Spleen (tissue), 11 donors: Measurements from ENCODE around the gene RPL22L1. TPM values are rescaled to one million over a fixed set of nuclear protein-coding genes. Genes with fewer than 3 reads are reported as not detected.

ENCODE experiments used
- DNase-seq: peaks from one replicate; pipeline ENCODE4 v3.0.0-alpha.2; 2020
- H3K27ac ChIP-seq, 8 donors: fragments of 200-600 bp; sonication (generic) in 7 of 8; 1 replicate in 4 of 8; 2 replicates in 4 of 8; pipeline versions ENCODE4 v1.5.0 to v1.8.0; 2016 to 2021; ENCODE audit warnings: inconsistent platforms in 4 of 8, mild to moderate bottlenecking in 4 of 8, moderate library complexity in 1 of 8
- H3K27me3 ChIP-seq, 7 donors: fragments of 200-600 bp; sonication (generic) in 6 of 7; replicated peaks in 1 of 7; 1 replicate in 4 of 7; 2 replicates in 3 of 7; pipeline versions ENCODE4 v1.5.0 to v1.8.0; 2016 to 2021; ENCODE audit warnings: inconsistent platforms in 3 of 7, mild to moderate bottlenecking in 1 of 7
- H3K36me3 ChIP-seq, 6 donors: fragments of 200-600 bp; sonication (generic) in 5 of 6; 1 replicate in 4 of 6; 2 replicates in 2 of 6; pipeline versions ENCODE4 v1.5.0 to v1.8.0; 2016 to 2021; ENCODE audit warnings: inconsistent platforms in 2 of 6
- H3K4me1 ChIP-seq, 6 donors: fragments of 200-600 bp; sonication (generic) in 5 of 6; 1 replicate in 3 of 6; 2 replicates in 3 of 6; pipeline versions ENCODE4 v1.5.0 to v1.8.0; 2016 to 2021; ENCODE audit warnings: inconsistent platforms in 3 of 6
- H3K4me3 ChIP-seq, 8 donors: fragments of 200-600 bp; sonication (generic) in 7 of 8; 1 replicate in 4 of 8; 2 replicates in 4 of 8; pipeline versions ENCODE4 v1.5.0 to v1.8.0; 2016 to 2021; ENCODE audit warnings: inconsistent platforms in 4 of 8, mild to moderate bottlenecking in 4 of 8, moderate library complexity in 2 of 8
- H3K9me3 ChIP-seq, 8 donors: fragments of 200-600 bp; sonication (generic) in 7 of 8; 1 replicate in 4 of 8; 2 replicates in 4 of 8; pipeline versions ENCODE4 v1.5.0 to v1.8.0; 2016 to 2021; ENCODE audit warnings: inconsistent platforms in 4 of 8
- CTCF ChIP-seq, 11 experiments: fragments of 200-600 bp in 7 of 11; fragments of 450-650 bp in 4 of 11; sonication (generic) in 4 of 11; IDR thresholded peaks in 8 of 11; conservative IDR thresholded peaks in 3 of 11; 1 replicate in 7 of 11; 2 replicates in 4 of 11; pipeline versions ENCODE4 v1.4.0 to v1.8.0; 2016 to 2021; ENCODE audit warnings: antibody characterized with exemption in 11 of 11, inconsistent platforms in 4 of 11, mild to moderate bottlenecking in 1 of 11
- POLR2A ChIP-seq, 3 donors: fragments of 450-650 bp; IDR thresholded peaks; one replicate each; pipeline ENCODE4 v1.5.1; 2017; ENCODE audit warnings: antibody characterized with exemption in 3 of 3, mild to moderate bottlenecking in 1 of 3
- POLR2AphosphoS5 ChIP-seq, 3 donors: sonication (generic); formaldehyde crosslinking; IDR thresholded peaks; one replicate each; pipeline ENCODE4 v1.5.1; 2017; ENCODE audit warnings: antibody characterized with exemption in 3 of 3
- WGBS, 5 donors: extraction: QIAGEN DNeasy Blood & Tissue Kit in 3 of 5; methylation state at CpG; one replicate each; pipeline versions ENCODE4 v1.1.5 to v1.1.7; 2013 to 2018; 5-methylcytosine and 5-hydroxymethylcytosine counted together
- intact Hi-C: fragments of 100-400 bp; cut with DNase I; formaldehyde crosslinking; loops from one replicate; pipeline ENCODE4 v1.15.0; 2023; ENCODE audit warnings: low total_unique reads
- polyA plus RNA-seq, 3 donors: library from polyadenylated mRNA; stranded (reverse); fragments of 200-250 nt; gene quantifications; one replicate each; pipeline ENCODE4 v1.2.1, GENCODE V29; 2013
- total RNA-seq, 7 donors: library from RNA; depleted of rRNA in 3 of 7; stranded (reverse); fragments of >200 nt in 3 of 7; fragmentation: NEBNext Ultra II Directional in 4 of 7; extraction: Animal tissue kit (Norgen Biotek cat#: 25700) in 4 of 7; gene quantifications; one replicate each; pipeline versions ENCODE4 v1.1.0 to v1.2.1, GENCODE V29; 2016 to 2021
- donor health status: healthy with polysubstance abuse.
- donor health status: DM: no; HTN: no; CAD: no; lungs with moderate emphysema.
- donor health status: DM: no; HTN: no; CAD: no.
- donor health status: Bipolar disorder and iron deficiency.
- donor health status: healthy.
- donor health status: DM: no; HTN: no; CAD: no.
- donor health status: DM: yes; HTN: yes; CAD: no.

The RPL22L1 gene
- total and polyA plus RNA-seq, 10 donors: 50.6 to 419 (median 97.6) TPM

GRCh38 chr3:170844377-170844776 is 25.6 kb downstream of the RPL22L1 start:
- intact Hi-C loops: no loop called here
- Histone ChIP-seq H3K4me3 (no peak overlapping the region), H3K4me1 (no peaks in the 10 kb centered on the region), H3K27ac (no peak overlapping the region), H3K9me3 (peaks cover 0 to 8% (median 3%) of the 10 kb centered on the region in 8 donors), H3K27me3 (no peaks in the 10 kb centered on the region), H3K36me3 (no peaks in the 10 kb centered on the region)
- no peak for DNase-seq
- TF ChIP-seq CTCF (IDR thresholded peaks at IDR 0.05 in 8 of 11, conservative IDR thresholded peaks at IDR 0.05 in 3 of 11): no peak
- no peak for TF ChIP-seq POLR2AphosphoS5 (IDR thresholded peaks at IDR 0.05)
- no peak for TF ChIP-seq POLR2A (IDR thresholded peaks at IDR 0.05)

DNA sequence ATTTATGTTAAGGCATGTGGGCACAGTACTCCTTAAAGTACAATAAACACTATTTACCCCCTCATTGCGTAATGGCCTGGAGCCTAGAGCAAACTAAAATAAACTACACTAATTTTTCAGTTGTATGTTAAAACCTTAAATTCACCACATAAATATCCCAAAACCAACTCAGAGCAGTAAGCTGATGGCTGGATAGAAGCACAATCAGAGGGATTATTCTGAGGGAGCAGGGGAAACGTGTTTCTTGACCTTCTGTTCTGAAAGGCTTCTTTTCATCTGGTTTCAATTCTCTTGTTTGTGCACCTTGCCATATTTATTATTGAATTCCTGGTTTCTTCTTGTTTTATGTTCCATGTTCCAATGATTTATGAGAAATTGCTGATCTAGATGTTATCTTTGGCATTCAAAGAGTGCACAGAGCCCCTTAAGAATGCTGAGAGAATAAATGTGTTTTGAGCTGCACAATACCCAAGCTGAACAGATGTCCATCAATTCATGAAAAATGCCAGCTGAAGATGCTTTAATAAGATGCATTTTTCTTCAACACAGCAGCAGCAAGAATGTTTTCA is 29.6 kb downstream of the RPL22L1 start:
- peaks cover 0 to 9% (median 0%) of the 10 kb centered on the region in 7 donors for H3K27me3 ChIP-seq

DNA sequence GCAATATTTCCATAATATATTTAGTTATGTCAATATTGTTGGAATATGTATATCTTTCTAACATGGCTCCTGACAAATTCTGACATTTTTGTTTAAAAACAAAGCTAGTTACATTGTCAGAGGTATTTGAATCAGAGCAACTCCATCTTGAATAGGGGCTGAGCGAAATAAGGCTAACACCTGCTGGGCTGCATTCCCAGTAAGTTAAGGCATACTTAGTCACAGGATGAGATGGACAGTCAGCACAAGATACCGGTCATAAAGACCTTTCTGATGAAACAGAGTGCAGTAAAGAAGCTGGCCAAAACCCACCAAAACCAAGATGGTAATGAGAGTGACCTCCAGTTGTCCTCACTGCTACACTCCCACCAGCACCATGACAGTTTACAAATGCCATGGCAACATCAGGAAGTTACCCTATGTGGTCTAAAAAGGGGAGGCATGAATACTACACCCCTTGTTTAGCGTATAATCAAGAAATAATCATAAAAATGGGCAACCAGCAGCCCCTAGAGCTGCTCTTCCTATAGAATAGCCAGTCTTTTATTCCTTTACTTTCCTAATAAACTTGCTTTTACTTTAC is 30.4 kb downstream of the RPL22L1 start:
- H3K9me3 ChIP-seq: peaks cover 0 to 6% (median 2%) of the 10 kb centered on the region in 8 donors
- TF ChIP-seq POLR2AphosphoS5 (IDR thresholded peaks at IDR 0.05): no peak
- TF ChIP-seq CTCF (IDR thresholded peaks at IDR 0.05 in 8 of 11, conservative IDR thresholded peaks at IDR 0.05 in 3 of 11): no peak
- no peak for TF ChIP-seq POLR2A (IDR thresholded peaks at IDR 0.05)
- no peak overlapping the region for H3K4me3 ChIP-seq
- H3K4me1 ChIP-seq: no peaks in the 10 kb centered on the region
- peaks cover 0 to 10% (median 0%) of the 10 kb centered on the region in 7 donors for H3K27me3 ChIP-seq
- H3K36me3 ChIP-seq: no peaks in the 10 kb centered on the region
- DNase-seq: no peak
- no peak overlapping the region for H3K27ac ChIP-seq
- WGBS, 5 donors: 84 to 92% (median 90%) methylated on average over 3 of the region's 3 CpGs
- intact Hi-C loops: no loop called here

More for the DNA sequence above, 29.6 kb downstream of the RPL22L1 start:
- no peak overlapping the region for H3K27ac ChIP-seq
- TF ChIP-seq POLR2A (IDR thresholded peaks at IDR 0.05) (no peak), CTCF (IDR thresholded peaks at IDR 0.05 in 8 of 11, conservative IDR thresholded peaks at IDR 0.05 in 3 of 11) (no peak), POLR2AphosphoS5 (IDR thresholded peaks at IDR 0.05) (no peak)
- no peaks in the 10 kb centered on the region for H3K4me1 ChIP-seq
- intact Hi-C loops: no loop called here
- peaks cover 0 to 8% (median 3%) of the 10 kb centered on the region in 8 donors for H3K9me3 ChIP-seq
- 79 to 93% (median 85%) methylated on average over 2 of the region's 2 CpGs for WGBS, 5 donors
- DNase-seq: no peak
- no peak overlapping the region for H3K4me3 ChIP-seq
- no peaks in the 10 kb centered on the region for H3K36me3 ChIP-seq

GRCh38 chr3:170836491-170836890 is 33.5 kb downstream of the RPL22L1 start:
- H3K36me3 ChIP-seq: no peaks in the 10 kb centered on the region
- WGBS, 5 donors: 81 to 93% (median 91%) methylated on average over 4 of the region's 4 CpGs
- intact Hi-C loops: no loop called here

More at GRCh38 chr3:170836491-170836890, 33.5 kb downstream of the RPL22L1 start:
- Histone ChIP-seq H3K27ac (no peak overlapping the region), H3K4me1 (no peaks in the 10 kb centered on the region), H3K4me3 (no peak overlapping the region), H3K9me3 (no peaks in the 10 kb centered on the region), H3K27me3 (peaks cover 0 to 18% (median 0%) of the 10 kb centered on the region in 7 donors)
- no peak for DNase-seq
- TF ChIP-seq POLR2A (IDR thresholded peaks at IDR 0.05): no peak
- TF ChIP-seq CTCF (IDR thresholded peaks at IDR 0.05 in 8 of 11, conservative IDR thresholded peaks at IDR 0.05 in 3 of 11): no peak
- TF ChIP-seq POLR2AphosphoS5 (IDR thresholded peaks at IDR 0.05): no peak
